HG03196 (cell line): ENCODE data around the gene HAVCR1.
"Not testable (repeated sequence)": the region's sequence is repeated elsewhere in the genome, so short reads cannot be mapped to it uniquely, and the experiment has no call there.

Source experiments
- ATAC-seq: cut with Tn5 transposase; IDR thresholded peaks from one replicate; pipeline ENCODE4 v1.9.1; 2021; ENCODE audit not compliant: unreplicated experiment

Gene HAVCR1

GRCh38 chr5:157051604-157052245 lies 7.2 kb downstream of the HAVCR1 start:
- no peak for ATAC-seq

- ATAC-seq, result no peak
Measured at GRCh38 chr5:157050050-157050449, 8.9 kb downstream of the HAVCR1 start.

DNA sequence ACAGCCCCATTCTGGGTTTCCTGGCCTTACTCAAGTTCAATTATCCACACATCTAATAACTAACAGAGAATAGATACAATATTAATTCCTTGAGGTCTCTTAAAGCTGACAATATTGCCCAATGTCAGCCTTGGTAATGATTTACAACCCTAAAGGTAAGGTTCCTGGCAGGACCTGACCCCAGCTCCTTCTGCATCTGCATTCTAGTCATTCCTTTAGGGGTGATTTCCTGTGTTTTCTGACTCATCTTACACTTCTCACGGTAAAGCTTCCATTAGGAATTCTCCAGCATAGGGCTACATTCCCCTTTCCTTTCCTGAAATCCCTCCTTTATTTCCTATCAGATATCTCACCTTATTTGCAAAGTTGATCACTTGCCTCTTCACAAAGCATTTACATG lies 9.3 kb downstream of the HAVCR1 start:
- ATAC-seq, result no peak

GRCh38 chr5:157047898-157048297 lies 11.0 kb downstream of the HAVCR1 start:
- ATAC-seq, result no peak

DNA sequence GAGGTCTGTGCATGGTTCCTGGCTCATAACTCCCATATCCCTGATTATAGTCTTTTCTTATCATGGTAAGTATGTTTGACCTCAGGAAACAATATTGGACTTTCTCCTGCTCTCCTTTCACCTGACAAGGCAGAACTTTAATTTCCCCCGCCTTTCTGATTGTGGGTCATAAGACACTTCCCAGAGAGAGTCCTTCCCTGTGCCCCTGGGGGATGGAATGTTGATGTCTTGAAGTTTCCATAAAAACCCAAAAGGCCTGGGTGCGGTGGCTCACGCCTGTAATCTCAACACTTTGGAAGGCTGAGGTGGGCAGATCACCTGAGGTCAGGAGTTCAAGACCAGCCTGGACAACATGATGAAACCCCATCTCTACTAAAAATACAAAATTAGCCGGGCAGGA lies 11.9 kb downstream of the HAVCR1 start:
- ATAC-seq, result not testable (repeated sequence)

GRCh38 chr5:157046041-157046440 lies 12.9 kb downstream of the HAVCR1 start:
- ATAC-seq, result no peak

DNA sequence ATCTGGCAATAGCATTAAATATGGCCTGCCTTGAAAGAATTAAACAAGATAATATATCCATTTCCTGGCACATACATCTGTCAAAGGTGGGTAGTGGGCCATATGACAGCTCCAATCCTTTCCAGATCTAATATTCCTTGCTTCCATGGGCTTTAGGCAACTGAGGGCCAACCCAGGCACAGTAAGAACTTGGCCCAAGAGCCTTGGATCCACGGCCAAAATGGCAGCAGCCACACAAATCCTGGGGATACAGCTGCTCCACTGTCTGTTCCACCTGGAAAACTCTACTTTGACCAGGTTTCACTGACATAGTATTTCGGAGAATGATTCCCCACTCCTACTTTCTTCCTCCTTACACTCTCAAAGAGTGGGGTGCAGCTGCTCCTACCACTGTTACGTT lies 13.3 kb downstream of the HAVCR1 start:
- no peak for ATAC-seq

- no peak for ATAC-seq
Measured at GRCh38 chr5:157038568-157039187, 20.2 kb downstream of the HAVCR1 start.

DNA sequence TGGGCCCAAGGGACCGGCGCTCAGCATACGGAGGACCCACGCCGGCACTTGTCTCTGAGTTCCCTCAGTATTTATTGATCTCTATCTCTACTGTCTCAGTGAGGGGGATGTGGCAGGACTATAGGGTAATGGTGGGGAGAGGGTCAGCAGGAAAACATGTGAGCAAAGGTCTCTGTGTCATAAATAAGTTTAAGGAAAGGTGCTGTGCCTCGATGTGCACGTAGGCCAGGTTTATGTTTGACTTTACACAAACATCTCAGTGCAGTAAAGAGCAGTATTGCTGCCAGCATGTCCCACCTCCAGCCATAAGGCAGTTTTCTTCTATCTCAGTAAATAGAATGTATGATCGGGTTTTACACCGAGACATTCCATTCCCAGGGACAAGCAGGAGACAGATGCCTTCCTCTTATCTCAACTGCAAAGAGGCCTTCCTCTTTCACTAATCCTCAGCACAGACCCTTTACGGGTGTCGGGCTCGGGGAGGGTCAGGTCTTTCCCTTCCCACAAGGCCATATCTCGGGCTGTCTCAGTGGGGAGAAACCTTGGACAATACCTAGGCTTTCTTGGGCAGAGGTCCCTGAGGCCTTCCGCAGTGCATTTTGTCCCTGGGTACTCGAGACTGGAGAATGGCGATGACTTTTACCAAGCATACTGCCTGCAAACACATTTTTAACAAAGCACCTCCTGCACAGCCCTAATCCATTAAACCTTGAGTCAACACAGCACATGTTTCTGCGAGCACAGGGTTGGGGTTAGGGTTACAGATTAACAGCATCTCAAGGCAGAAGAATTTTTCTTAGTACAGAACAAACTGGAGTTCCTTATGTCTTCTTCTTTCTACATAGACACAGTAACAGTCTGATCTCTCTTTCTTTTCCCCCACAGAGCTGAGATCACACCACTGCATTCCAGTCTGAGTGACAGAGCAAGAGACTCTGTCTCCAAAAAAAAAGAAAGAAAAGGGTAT lies 24.5 kb downstream of the HAVCR1 start:
- not testable (repeated sequence) for ATAC-seq

DNA sequence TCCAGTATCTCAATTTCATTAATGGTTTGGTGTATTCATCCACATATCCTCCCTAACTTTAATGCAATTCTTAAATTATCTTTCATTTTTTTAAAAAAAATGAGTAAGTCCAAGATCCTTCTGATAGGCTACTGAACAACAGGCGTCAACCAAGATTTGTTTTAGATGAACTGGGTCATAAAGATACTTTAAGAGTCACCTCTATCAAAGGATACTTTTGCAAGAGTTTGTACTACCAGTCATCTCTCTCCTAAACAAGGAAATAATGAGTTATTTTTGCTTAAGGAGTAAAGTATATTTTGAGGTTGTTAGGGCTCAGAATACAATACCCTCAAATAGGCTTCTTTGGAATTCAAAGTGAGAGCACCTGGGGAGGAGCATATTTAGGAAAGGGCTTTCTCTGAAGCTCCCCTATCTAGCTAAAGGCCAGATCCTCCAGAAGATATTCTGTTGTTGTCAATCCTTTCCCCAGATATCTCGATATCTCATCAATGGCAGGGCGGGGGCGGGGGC lies 25.8 kb downstream of the HAVCR1 start:
- ATAC-seq, result no peak

GRCh38 chr5:157030692-157031091 lies 28.2 kb downstream of the HAVCR1 start:
- ATAC-seq, result no peak

DNA sequence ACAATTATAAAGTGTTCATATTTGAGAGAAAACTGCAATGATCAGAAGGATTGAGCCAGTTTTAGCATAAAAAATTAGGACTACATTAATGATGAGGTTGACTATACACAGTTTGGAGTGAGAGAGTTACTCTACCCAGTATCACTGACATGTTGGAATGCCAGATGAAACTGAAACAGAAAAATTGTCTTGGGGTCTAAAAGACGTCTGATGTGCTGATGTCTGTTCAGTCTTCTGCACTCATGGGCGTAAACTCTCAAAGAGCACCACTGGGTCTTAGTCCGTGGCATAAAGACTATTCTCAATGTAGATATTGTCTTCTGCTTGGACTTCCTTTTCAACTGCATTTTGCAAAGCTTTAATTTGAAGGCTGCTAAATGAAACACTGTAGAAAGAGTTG lies 29.5 kb downstream of the HAVCR1 start:
- ATAC-seq, result no peak

GRCh38 chr5:157027663-157028062 lies 31.3 kb downstream of the HAVCR1 start:
- ATAC-seq, result peak; percentile 94

GRCh38 chr5:157026789-157027424 lies 32.0 kb downstream of the HAVCR1 start:
- ATAC-seq, result peak; percentile 34

DNA sequence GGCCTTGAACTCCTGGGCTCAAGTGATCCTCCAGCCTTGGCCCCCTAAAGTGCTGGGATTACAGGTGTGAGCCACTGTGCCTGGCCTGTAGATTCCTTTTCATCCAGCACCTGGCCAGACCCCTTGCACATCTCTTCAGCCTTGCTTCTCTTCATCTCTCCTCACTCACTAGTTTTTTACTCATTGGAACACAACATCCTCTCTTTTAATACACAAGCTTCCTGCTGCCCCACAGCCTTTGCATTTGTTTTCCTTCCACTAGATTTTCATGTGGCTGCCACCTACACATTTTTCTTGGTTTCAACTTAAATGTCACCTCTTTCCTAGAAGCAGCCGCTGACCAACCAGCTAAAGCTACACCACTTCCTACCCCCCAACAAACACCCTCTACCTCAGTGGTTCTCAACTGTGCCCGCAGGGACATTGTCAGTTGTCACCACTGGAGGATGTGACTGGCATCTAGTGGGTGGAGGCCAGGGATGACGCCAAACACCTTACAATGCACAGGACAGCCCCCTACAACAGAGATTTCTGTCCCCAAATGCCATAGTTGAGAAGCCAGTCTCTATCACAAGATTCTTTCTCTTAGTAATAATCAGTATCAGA lies 33.7 kb downstream of the HAVCR1 start:
- ATAC-seq, result no peak

DNA sequence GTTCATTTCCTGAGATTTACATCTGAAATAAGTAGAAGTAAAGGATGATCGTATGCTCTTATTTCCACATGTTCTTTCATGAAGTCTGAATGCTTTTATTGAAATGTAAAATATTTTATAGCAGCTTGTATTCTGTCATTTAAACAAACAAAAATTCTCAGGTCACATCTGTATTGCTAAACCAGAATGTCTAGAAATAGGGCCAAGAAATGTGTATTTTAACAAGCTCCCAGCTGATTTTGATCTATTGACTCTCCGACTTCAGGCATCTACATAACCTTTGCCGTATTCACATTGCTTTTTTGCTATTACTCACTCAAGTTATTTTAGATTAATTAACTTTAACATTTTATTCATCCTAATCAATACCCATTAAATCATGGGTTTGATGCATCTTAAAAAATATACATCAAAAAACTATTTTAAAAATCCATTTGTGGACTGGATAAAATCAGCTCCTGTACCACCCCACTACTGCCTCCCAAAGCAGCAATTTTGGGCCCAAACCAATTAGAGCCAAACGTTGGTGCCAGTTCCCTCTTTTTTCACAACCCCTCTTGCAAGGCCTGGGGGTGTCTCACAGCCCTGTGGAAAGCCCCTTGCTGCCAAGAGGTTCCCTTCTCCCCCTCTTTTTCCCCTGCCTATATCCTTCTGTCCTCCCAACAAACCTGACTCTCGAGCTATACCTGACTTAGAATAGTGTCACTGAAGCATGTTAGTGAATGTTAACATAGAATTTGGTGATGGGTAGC lies 34.5 kb downstream of the HAVCR1 start:
- ATAC-seq, result no peak

DNA sequence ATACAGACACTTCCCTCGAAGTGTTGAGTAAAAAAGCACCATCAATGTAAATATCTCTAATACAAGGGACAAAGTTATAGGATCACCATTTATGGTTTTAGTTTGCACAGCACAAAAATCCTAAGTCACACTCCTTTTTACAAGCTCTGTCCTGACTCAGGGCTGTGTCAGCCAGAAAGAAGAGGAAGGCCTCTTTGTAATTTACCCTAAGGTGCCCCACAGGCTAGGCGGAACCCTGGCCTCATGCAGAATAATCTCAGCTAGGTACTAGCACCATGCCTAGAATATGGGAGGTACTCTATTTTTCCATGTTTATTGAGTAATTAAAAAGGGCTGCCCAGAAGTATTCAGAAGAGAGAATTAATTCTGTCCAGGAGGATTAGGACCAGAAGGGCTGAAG lies 36.9 kb downstream of the HAVCR1 start:
- no peak for ATAC-seq

DNA sequence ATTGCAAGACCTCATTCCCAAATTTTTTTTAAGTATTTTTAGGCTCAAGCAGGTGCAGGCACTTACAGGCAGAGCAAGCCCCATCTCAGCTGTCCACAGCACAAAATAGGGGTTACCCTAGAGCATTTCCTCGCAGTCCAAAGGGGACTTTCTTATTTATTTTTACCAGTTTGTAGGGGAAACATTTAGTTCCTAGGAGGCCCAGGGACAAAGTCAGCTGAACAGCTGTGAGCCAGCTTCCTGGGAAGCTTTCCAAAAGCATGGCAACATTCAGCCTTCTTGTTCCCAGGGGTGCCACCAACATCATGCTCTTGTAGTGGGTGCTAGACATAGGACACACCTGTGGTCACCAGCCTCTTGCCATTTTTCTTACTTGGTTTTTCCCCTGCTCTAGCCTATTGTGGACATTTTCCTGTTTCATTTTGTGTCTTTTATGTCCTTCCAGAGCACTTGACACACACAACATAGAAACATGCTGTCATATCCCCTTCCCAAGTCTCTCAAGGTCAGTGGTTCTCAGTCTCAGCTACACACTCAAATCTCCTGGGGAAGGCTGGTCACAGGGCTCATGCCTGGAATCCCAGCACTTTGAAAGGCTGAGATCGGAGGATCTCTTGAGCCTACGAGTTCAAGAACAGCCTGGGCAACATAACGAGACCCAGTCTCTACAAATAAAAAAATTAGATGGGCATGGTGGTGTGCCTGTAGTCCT lies 38.2 kb downstream of the HAVCR1 start:
- no peak for ATAC-seq

DNA sequence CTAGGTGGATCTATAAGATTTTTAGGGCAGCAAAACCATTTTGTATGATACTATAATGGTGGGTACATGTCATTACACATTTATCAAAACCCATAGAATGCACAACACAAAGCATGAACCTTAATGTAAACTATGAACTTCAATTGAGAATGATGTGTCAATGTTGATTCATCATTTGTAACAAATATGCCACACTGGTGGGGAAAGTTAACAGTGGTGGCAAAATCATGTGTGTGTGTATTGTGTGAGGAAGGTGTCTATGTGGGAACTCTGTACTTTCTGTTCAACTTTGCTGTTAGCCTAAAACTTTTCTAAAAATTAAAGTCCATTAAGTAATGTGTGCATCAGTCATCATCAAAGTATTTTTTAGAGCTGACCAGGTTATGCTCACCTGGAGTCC lies 38.9 kb downstream of the HAVCR1 start:
- no peak for ATAC-seq
